22Rv1 (cell line): ENCODE measurements around the gene UTY.

ENCODE experiments used
- CTCF ChIP-seq: fragments of 450-650 bp; IDR thresholded peaks from 2 replicates; pipeline ENCODE4 v1.5.1; 2017; ENCODE audit warnings: mild to moderate bottlenecking
- ZFX ChIP-seq: fragments of 450-650 bp; IDR thresholded peaks from 2 replicates; pipeline ENCODE4 v1.6.1; 2017; ENCODE audit warnings: antibody characterized with exemption, borderline replicate concordance

- no peak for TF ChIP-seq CTCF
- no peak for TF ChIP-seq ZFX
Measured at GRCh38 chrY:13347106-13347505, 132.7 kb downstream of the UTY start.
